MM.1S (cell line): ENCODE data around the gene TMEM19.

Experiments
- DNase-seq: peaks from one replicate; pipeline ENCODE4 v3.0.0-alpha.2; 2015
- H2AFZ ChIP-seq: fragments of 300-600 bp; sonication (generic); 2 replicates; pipeline ENCODE4 v1.6.0; 2016; ENCODE audit warnings: antibody characterized with exemption, low read length
- H3F3A ChIP-seq: fragments of 300-600 bp; sonication (generic); 2 replicates; pipeline ENCODE4 v1.6.1; 2016; ENCODE audit warnings: mild to moderate bottlenecking, antibody characterized with exemption, low read length, moderate library complexity, mixed read lengths; ENCODE audit not compliant: insufficient read depth
- H3K27ac ChIP-seq: fragments of 300-600 bp; sonication (generic); 2 replicates; pipeline ENCODE4 v1.5.1; 2016; ENCODE audit warnings: mild to moderate bottlenecking, low read length
- H3K27me3 ChIP-seq: fragments of 300-600 bp; sonication (generic); replicated peaks from 2 replicates; pipeline ENCODE4 v1.6.0; 2016; ENCODE audit warnings: low read length; ENCODE audit not compliant: insufficient read depth
- H3K36me3 ChIP-seq: fragments of 300-600 bp; sonication (generic); replicated peaks from 2 replicates; pipeline ENCODE4 v1.6.1; 2016; ENCODE audit warnings: mild to moderate bottlenecking, low read length, mixed read lengths; ENCODE audit not compliant: insufficient read depth
- H3K4me1 ChIP-seq: fragments of 300-600 bp; sonication (generic); 2 replicates; pipeline ENCODE4 v1.6.1; 2016; ENCODE audit warnings: low read length, mixed read lengths
- H3K4me2 ChIP-seq: fragments of 300-600 bp; sonication (generic); 2 replicates; pipeline ENCODE4 v1.6.0; 2016; ENCODE audit warnings: low read depth, low read length
- H3K4me3 ChIP-seq: fragments of 300-600 bp; sonication (generic); 2 replicates; pipeline ENCODE4 v1.5.1; 2016; ENCODE audit warnings: low read length, mixed read lengths
- H3K79me2 ChIP-seq: fragments of 300-600 bp; sonication (generic); 2 replicates; pipeline ENCODE4 v1.6.1; 2016; ENCODE audit warnings: mixed run types, low read length, mixed read lengths
- H3K9ac ChIP-seq: fragments of 300-600 bp; sonication (generic); 2 replicates; pipeline ENCODE4 v1.6.1; 2016; ENCODE audit warnings: low read length, mixed read lengths
- H3K9me2 ChIP-seq: fragments of 300-600 bp; sonication (generic); replicated peaks from 2 replicates; pipeline ENCODE4 v1.6.1; 2016; ENCODE audit warnings: mild to moderate bottlenecking, low read length, mixed read lengths; ENCODE audit not compliant: insufficient read depth
- H3K9me3 ChIP-seq: fragments of 300-600 bp; sonication (generic); replicated peaks from 2 replicates; pipeline ENCODE4 v1.6.1; 2016; ENCODE audit warnings: mild to moderate bottlenecking, low read length, mixed read lengths; ENCODE audit not compliant: insufficient read depth
- H4K20me1 ChIP-seq: fragments of 300-600 bp; sonication (generic); 2 replicates; pipeline ENCODE4 v1.6.1; 2016; ENCODE audit warnings: mild to moderate bottlenecking, low read length, moderate library complexity, mixed read lengths; ENCODE audit not compliant: insufficient read depth
- CTCF ChIP-seq: fragments of 300-600 bp; sonication (generic); IDR thresholded peaks from 2 replicates; pipeline ENCODE4 v1.5.1; 2016; ENCODE audit warnings: antibody characterized with exemption, low read length, mixed read lengths
- EZH2 ChIP-seq: fragments of 300-600 bp; sonication (generic); optimal IDR thresholded peaks from 2 replicates; pipeline ENCODE3; 2017; ENCODE audit warnings: low read depth, mild to moderate bottlenecking, antibody characterized with exemption, low read length, mixed read lengths
- EZH2phosphoT487 ChIP-seq: fragments of 300-600 bp; sonication (generic); IDR thresholded peaks from 2 replicates; pipeline ENCODE4 v1.6.1; 2018; ENCODE audit warnings: antibody characterized with exemption, low read length

TMEM19 gene

GRCh38 chr12:71748081-71748850 is 62.4 kb downstream of the TMEM19 start:
- Histone ChIP-seq H3K27me3 (no peaks in the 10 kb centered on the region), H3K4me2 (no peak overlapping the region), H4K20me1 (no peaks in the 10 kb centered on the region), H3K27ac (no peak overlapping the region), H3K9ac (no peak overlapping the region), H2AFZ (no peak overlapping the region), H3K9me3 (no peaks in the 10 kb centered on the region), H3K4me1 (peaks cover 4% of the 10 kb centered on the region), H3K4me3 (no peak overlapping the region), H3F3A (no peaks in the 10 kb centered on the region), H3K36me3 (no peaks in the 10 kb centered on the region), H3K9me2 (no peaks in the 10 kb centered on the region), H3K79me2 (no peaks in the 10 kb centered on the region)
- TF ChIP-seq CTCF (no peak), EZH2 (no peak), EZH2phosphoT487 (no peak)
- DNase-seq = no peak

DNA sequence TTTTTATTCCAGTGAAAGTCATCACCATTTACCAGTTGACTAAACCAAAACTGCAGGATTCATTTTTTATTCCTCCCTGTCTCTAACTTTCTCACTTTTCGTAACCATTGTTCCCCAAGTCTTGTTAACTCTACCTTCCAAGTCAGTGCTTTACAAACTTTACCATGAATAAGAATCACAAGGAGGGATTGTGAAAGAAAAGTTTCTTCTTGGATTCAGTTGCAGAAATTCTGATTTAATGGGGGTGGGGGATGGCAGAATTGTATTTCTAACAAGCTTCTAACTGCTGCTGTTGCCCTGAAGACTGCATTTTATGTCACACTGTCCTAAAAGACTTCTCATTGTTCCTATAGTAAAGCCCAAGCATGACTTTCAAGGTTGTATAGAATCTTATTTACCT is 63.8 kb downstream of the TMEM19 start:
- TF ChIP-seq CTCF (no peak), EZH2 (no peak), EZH2phosphoT487 (no peak)
- H3K9me2 ChIP-seq = no peaks in the 10 kb centered on the region
- no peak for DNase-seq
- no peaks in the 10 kb centered on the region for H3K9me3 ChIP-seq
- H3F3A ChIP-seq = no peaks in the 10 kb centered on the region
- H3K79me2 ChIP-seq = no peaks in the 10 kb centered on the region
- no peak overlapping the region for H3K4me3 ChIP-seq
- no peaks in the 10 kb centered on the region for H3K27me3 ChIP-seq
- H3K27ac ChIP-seq = no peak overlapping the region
- H3K36me3 ChIP-seq = no peaks in the 10 kb centered on the region
- H3K4me2 ChIP-seq = no peak overlapping the region
- peaks cover 8% of the 10 kb centered on the region for H3K4me1 ChIP-seq
- no peak overlapping the region for H3K9ac ChIP-seq
- H2AFZ ChIP-seq = no peak overlapping the region
- H4K20me1 ChIP-seq = no peaks in the 10 kb centered on the region

- Histone ChIP-seq H4K20me1 (peaks cover 7% of the 10 kb centered on the region; the same call in 1 of the 2 replicates), H3K27me3 (no peaks in the 10 kb centered on the region), H3K4me1 (peaks cover 23% of the 10 kb centered on the region), H3K9ac (no peak overlapping the region), H3K4me3 (no peak overlapping the region), H2AFZ (no peak overlapping the region), H3K9me2 (no peaks in the 10 kb centered on the region), H3K79me2 (peaks cover 29% of the 10 kb centered on the region), H3K4me2 (no peak overlapping the region), H3K36me3 (no peaks in the 10 kb centered on the region), H3K27ac (no peak overlapping the region), H3F3A (no peaks in the 10 kb centered on the region), H3K9me3 (no peaks in the 10 kb centered on the region)
- TF ChIP-seq CTCF = no peak
- no peak for TF ChIP-seq EZH2
- no peak for TF ChIP-seq EZH2phosphoT487
- no peak for DNase-seq
Observed at GRCh38 chr12:71752891-71753290, 67.0 kb downstream of the TMEM19 start.
